Fibroblast of villous mesenchyme (primary cell): ENCODE data around the gene SUV39H1. TPM values are rescaled to one million over a fixed set of nuclear protein-coding genes. Genes with fewer than 3 reads are reported as not detected.

Source experiments
- DNase-seq: peaks from one replicate; pipeline ENCODE4 v3.0.0-alpha.2; 2010; ENCODE audit warnings: low read depth
- H3K4me3 ChIP-seq: 2 replicates; pipeline ENCODE4 v1.5.1; 2011; ENCODE audit warnings: low read depth, mild to moderate bottlenecking, low read length
- total RNA-seq: library from RNA; depleted of rRNA; stranded (reverse); fragments of >200 nt; gene quantifications from 2 replicates; pipeline ENCODE4 v1.2.3, GENCODE V29; 2012
- TF ChIP-seq, protein P1 (sequence below): IDR thresholded peaks from 2 replicates; pipeline ENCODE4 v1.5.1; 2012; ENCODE audit warnings: low read depth, mild to moderate bottlenecking, low read length; ENCODE audit not compliant: insufficient read depth

SUV39H1 gene
- total RNA-seq, 1 donor, result 5.6 TPM

DNA sequence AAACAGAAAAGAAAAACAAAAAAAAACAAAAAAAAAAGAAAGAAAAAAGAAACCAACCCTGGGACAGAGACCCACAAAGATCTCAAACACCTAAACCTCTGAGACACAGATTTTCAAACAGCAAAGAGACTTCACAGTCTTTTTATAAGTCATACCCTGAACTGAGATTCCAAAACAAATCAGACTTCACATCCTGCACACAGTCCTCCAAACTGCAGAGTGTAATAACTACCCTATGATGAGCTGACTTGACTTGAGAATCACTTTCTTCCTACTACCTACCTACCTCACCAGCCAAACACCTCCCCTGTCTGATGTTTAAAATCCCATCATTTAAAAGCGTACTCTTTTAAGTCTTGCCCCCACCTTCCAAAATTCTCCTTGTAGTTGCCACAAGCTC is 39.8 kb downstream of the SUV39H1 start:
- DNase-seq, result no peak
- TF ChIP-seq, protein P1, sequence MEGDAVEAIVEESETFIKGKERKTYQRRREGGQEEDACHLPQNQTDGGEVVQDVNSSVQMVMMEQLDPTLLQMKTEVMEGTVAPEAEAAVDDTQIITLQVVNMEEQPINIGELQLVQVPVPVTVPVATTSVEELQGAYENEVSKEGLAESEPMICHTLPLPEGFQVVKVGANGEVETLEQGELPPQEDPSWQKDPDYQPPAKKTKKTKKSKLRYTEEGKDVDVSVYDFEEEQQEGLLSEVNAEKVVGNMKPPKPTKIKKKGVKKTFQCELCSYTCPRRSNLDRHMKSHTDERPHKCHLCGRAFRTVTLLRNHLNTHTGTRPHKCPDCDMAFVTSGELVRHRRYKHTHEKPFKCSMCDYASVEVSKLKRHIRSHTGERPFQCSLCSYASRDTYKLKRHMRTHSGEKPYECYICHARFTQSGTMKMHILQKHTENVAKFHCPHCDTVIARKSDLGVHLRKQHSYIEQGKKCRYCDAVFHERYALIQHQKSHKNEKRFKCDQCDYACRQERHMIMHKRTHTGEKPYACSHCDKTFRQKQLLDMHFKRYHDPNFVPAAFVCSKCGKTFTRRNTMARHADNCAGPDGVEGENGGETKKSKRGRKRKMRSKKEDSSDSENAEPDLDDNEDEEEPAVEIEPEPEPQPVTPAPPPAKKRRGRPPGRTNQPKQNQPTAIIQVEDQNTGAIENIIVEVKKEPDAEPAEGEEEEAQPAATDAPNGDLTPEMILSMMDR, result no peak
- H3K4me3 ChIP-seq, result peak overlapping the region; percentile 49

DNA sequence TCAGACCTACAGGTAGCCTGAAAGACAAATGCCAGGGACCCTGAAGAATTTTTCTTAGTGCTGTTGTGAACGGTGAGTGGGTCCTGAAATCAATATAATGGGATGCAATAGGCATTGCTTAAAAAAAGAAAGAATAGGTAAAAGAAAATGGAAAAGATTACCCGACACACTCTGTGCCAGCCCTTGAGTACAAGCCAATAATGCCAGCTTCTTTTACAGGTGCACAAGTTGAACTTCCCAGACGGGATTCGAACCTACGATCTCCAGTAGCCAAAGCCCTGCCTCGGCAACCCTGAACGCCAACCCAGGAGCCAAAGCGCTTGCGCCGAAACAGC is 40.3 kb downstream of the SUV39H1 start:
- DNase-seq, result no peak
- peak overlapping the region; percentile 49 for H3K4me3 ChIP-seq
- TF ChIP-seq, protein P1, result no peak

- DNase-seq, result peak; percentile 98
- peak overlapping the region; percentile 70 for H3K4me3 ChIP-seq
- TF ChIP-seq, protein P1, result no peak
Measured at GRCh38 chrX:48737213-48737938, 40.8 kb downstream of the SUV39H1 start.

- no peak for DNase-seq
- H3K4me3 ChIP-seq, result peak overlapping the region; percentile 70
- TF ChIP-seq, protein P1, result no peak
Measured at GRCh38 chrX:48737940-48738339, 41.4 kb downstream of the SUV39H1 start.

DNA sequence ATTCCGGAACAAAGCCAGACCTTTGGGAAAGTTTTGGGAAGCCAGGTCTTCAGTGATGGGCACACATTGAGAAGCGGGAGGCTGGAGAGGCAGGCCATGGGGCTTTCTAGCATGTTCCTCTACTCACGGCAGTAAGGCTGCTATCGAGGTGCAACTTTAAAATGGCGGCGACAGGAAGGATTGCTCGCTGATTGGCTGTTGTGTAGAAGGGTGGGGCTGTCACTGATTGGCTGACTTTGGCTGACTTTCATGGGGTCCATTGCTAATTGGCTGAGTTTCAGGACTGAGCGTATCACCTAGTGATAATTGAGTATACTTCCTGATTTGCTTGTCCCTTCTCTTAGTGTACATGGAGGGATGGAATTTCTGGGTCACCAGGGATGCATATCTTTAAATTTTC is 45.3 kb downstream of the SUV39H1 start:
- no peak overlapping the region for H3K4me3 ChIP-seq
- TF ChIP-seq, protein P1, result no peak
- no peak for DNase-seq

DNA sequence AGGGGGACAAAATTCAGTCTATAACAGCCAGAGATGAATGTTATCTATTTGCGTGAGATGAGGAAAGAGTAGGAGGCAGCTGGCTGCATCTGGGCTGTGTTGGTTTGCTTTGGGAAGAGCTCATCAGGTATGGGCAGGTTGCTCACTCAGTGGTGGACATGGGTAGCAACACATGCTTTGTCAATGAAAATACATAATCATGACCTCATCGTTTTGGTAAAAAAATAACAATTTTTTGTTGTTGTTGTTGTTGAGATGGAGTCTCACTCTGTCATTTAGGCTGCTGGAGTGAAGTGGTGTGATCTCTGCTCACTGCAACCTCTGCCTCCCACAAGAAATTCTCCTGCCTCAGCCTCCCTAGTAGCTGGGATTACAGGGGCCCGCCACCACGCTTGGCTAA is 48.7 kb downstream of the SUV39H1 start:
- TF ChIP-seq, protein P1, result no peak
- no peak for DNase-seq
- H3K4me3 ChIP-seq, result no peak overlapping the region
